HG03039 (cell line): ENCODE measurements around the gene ITGA8.
"Not testable (repeated sequence)": the region's sequence is repeated elsewhere in the genome, so short reads cannot be mapped to it uniquely, and the experiment has no call there.

ENCODE experiments used
- ATAC-seq: cut with Tn5 transposase; IDR thresholded peaks from one replicate; pipeline ENCODE4 v1.9.1; 2021; ENCODE audit warnings: mild to moderate bottlenecking, moderate library complexity; ENCODE audit not compliant: unreplicated experiment

The ITGA8 gene

DNA sequence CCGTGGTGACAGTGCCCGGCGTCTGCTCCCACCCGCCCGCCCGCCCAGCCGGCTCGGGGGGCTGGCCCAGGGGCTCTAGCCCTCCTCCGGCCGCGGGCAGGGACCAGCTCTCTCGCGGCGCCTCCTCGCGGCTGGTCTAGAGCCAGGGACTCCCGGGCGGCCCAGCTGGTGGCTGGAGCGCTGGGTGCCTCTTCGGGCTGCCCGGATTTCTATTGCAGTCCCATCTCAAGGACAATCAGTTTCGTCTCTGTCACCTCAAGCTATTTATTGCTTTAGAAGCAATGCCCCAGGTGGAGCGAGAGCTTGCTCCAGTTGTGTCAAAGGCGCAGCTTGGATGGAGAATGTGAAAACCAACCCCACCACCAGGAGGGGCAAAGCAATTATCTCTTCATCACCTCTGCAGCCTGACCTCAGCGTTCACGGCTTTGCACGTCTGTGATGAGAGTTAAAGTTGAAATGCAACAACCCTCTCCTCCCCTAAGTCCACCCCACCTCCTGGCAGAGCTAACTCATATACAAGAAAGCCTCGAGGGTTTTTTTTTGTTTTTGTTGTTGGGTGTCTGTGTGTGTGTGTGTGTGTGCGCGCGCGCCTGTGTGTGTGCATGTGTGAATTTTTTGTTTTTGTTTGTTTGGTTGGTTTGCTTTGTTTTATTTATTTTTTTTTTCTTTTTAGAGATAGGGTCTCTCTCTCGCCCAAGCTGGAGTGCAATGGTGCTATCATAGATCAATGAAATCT lies at the start of gene ITGA8:
Gene ITGA8, minus strand, starts transcription at position 24 of the 736 bp plus-strand sequence. CDS start 151 bp downstream, outside the sequence.
- no peak for ATAC-seq

DNA sequence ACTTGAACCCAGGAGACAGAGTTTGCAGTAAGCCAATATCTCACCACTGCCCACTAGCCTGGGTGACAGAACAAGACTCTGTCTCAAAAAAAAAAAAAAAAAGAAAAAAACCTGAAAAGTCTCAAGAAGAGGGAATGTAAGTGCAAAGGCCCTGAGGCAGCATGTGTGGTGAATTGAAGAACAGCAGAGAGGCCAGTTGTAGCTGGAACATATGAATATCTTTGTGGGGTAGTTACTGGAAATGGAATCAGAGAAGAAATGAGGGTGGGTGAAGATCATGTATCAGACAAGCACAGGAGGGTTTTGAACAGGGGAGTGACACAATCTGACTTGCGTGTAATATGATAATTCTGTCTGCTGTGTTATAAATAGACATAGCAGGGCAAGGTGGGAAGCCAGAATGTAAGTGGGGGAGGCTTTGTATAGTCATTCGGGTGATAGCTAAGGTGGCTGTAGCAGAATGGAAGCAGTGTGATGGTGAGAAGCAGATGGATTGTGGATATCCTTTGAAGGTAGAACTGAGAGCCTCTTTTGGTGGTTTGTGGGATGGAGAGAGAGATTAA lies 45.3 kb upstream of the ITGA8 start:
- no peak for ATAC-seq

DNA sequence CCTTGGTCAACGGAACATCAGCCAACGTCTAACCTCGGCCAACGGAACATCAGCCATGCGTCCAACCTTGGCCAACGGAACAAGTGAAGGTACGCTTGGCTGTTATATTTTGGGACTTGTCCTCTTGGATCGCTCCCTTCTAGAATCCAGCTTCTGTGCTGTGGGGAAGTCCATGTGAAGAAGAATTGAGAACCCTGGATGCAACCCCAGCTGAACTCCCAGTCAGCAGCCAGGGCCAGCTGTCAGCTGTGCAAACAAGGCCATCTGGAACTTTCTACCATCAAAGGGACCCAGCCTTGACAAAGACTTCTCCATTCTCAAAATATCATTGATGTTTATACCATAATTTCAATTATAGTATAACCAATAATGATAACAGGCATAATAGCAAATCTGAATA lies 43.3 kb upstream of the ITGA8 start:
- ATAC-seq = no peak

DNA sequence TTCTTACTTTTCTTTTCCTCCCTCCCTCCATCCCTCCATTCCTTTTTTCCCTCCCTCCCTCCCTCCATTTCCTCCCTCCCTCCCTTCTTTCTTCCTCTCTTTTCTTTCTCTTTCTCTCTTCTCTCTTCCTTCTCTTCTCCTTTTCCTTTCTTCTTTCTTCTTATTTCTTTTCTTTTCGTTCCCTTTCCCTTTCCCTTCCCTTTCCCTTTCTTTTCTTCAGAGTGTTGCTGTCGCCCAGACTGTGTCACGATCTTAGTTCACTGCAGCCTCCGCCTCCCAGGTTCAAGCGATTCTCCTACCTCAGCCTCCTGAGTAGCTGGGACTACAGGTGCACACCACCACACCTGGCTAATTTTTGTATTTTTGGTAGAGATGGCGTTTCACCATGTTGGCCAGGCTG lies 42.5 kb upstream of the ITGA8 start:
- not testable (repeated sequence) for ATAC-seq

DNA sequence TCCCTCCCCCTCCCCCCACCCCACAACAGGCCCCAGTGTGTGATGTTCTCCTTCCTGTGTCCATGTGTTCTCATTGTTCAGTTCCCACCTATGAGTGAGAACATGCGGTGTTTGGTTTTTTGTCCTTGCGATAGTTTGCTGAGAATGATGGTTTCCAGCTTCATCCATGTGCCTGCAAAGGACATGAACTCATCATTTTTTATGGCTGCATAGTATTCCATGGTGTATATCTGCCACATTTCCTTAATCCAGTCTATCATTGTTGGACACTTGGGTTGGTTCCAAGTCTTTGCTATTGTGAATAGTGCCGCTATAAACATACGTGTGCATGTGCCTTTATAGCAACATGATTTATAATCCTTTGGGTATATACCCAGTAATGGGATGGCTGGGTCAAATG lies 41.5 kb upstream of the ITGA8 start:
- not testable (repeated sequence) for ATAC-seq

DNA sequence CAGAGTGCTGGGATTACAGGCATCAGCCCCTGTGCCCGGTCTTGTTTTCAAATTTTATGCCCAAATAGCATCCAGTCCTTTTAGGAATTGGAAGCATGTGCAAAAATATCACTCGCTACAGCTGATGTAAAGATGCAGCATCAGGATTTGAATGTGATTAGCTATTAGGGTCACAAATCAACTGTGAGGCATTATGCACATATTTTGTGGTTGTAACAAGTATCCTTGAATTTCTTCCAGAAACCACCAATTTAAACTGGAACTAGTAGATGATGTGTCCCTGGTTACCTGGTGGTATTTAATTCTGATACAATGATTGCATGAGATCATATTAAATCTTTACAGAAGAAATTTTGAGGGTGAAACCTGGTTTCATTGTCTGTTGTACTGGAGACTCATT lies 41.0 kb upstream of the ITGA8 start:
- no peak for ATAC-seq

DNA sequence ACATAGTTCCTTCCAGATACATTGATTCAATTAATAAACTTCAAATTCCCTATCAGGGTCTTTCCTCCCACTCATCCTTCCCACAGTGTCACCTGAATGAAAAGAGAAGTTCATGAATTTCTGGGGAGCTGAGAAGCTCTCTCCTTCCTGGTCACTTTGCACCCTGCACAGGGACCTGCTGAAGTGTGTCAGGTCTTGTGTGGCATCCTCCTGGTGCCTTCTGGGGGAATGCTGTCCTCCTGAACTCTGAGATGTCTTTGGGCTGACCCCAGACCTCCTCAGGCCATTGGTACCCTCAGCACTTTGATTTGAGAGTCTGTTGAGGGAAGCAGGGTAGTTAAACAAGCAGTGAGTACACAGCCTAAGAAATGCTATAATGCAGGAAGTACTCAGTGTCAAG lies 39.5 kb upstream of the ITGA8 start:
- ATAC-seq = no peak

DNA sequence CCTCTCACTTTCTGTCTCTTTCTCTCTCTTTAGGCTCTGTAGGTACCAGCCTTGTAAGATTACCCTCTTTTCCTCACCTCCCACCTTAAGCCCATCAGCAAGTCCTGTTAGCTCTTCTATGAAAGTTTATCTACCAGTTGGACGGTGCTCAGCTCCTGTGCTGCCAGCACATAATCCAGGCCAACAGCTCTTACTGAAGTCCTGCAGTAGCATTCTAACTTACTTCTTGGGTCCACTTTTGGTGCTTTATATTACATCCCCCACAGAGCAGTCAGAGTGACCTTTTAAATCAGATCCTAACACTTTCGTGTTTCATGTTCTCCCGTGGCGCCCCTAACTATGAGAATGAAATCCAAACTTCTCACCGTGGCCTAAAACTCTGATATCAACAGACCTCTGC lies 38.9 kb upstream of the ITGA8 start:
- ATAC-seq = no peak

DNA sequence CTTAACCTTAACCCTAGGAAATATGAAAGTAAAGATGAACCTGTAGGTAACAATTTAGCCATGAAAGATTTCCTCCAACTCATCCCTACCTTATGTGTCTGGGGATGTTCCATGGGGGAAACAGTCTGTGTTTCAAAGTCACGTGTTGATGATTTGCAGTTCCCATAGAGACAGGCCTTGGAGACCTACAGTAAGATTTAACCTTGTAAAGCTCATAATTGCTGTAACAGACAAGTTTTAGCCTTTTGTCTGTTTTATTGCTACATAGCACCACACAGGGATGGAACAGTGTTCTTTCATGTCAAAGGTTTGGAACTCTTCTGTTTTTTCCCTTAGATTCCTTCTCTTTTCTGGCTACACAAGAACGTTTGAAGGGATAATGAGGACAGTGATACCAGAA lies 35.2 kb upstream of the ITGA8 start:
- ATAC-seq = no peak

DNA sequence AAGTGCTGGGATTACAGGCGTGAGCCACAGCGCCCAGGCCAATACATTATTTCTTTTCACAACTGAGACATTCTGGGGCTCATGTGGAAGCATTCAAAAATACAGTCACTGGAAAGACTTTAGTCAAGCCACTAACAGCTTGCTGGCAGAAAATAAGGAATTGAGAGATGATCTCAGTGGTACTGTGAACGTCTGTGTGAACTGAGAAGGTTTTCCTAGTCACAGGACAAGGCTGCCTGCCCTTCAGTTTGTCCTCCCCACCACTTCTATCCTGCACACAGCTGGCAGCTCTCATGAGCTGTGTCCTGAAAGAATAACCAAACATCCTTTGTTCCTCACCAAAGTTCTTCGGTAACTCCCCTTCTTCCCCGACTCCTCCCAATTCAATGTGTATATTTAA lies 31.3 kb upstream of the ITGA8 start:
- ATAC-seq = no peak

DNA sequence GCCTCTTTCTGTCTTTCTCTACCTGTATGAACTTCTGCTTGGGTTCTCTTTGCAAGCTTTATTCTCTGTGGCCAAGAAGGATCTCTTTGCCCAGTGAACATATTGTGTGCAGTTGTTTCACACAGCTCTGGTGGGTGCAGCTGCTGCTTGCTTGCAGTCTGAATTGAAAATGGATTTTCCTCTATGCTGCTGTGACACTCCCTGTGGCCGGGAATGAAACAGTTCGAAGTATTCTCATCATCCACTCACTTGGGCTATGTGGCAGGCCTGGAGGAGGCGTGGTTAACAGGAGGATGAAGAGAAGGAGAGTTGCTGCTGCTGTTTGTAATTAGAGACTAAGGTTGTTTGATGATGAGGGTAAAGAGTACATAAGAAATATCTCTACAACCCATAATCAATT lies 28.4 kb upstream of the ITGA8 start:
- ATAC-seq = no peak

DNA sequence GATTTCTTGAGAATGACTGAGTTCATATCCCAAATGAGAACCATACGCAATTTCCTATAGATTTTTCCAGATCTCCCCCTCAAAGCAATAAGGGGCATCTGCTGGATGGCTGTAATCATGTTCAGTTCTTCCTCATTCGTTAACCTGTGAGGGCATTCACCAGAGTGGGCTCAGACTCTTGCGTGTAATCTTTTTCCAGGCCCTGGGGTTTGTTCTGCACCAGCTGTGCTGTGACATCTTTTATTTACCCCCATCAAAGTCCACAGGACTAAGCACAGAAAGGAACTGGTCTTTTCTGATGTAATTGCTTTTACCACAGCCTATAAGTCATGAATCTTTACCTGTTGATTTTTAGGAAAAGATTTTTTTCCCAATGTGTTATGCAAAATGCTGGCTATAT lies 27.9 kb upstream of the ITGA8 start:
- no peak for ATAC-seq

DNA sequence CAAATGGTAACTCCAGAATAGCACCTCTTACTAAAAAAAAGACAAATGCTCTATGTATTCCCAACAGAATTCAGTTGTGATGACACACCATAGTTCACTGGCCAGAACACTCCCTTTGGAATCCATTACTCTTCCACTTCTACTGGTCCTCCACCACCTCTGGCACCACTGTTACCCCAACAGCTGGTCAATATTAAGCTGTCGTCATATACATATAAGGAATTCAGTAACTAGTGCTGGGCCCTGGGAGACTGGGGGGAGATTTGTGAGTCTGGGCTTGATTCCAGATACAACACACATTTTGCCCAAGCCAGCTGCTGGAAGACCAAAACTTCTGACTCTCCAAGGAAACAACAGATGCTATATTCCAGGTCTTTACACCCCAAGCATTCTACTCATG lies 26.0 kb upstream of the ITGA8 start:
- ATAC-seq = no peak

DNA sequence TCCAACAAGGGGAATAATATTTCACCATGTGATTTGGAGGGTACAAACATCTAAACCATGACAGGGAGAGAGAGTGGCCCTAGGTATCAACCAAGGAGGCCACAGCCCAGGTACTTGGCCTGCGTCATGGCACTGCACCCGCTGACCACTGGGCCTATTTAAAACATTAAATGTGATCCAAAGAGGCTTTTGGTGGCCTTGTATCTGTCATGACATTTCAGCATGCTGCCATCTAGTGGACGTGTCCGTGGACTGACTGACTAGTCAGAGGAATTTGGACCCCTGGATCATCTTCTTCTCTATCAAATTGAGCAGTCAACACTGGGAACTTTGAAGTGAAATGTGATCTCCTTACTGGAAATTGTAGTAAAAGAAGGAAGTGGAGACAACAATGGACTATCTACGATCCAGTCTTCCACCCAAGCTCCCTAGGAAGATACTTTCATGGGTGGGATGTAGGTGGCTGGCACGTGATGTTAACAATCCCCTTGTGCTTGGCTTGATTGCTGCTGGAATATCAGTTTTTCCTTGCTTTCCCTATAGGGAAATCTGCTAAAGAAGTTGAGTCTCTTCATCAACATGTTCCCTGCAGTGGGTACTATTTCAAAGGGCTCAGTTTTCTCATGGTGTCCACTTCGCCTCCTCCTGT lies 24.6 kb upstream of the ITGA8 start:
- no peak for ATAC-seq

DNA sequence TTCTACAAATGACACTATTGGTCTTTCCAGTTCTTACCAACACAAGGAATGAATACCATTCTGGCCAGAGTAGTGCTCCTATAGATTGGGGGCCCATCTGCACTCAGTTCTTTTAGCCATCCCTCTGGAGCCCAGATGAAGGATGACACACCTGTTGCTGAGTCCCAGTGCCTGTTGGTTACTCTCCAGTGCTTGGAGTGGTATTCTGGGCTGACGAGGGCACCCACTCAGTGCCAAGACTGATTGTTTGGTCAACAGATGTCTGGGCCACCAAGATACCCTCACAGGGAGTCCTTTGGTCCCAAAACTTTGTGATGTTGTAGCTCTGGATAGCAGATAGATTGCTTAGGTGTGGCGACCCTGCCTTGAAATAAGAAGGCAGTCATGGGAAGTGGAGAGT lies 23.7 kb upstream of the ITGA8 start:
- ATAC-seq = no peak

DNA sequence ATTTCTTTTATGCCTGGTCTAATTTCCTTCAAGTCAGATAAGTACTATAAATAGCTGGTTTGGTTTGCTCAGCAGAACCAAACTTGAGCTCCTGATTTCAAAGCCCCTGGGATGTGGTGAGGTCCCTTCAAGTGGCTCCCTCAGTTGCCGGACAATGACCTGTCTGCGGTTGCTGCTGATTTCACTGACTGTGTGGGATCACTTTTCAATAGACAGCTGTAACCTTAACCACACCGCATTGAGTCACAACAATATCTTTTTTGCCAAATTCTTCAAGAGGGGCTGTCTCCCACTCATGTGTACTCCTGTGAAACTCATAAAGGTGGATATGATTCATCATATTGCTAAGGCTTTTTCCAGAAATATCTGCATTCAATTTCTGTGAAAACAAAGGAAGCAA lies 23.1 kb upstream of the ITGA8 start:
- no peak for ATAC-seq

DNA sequence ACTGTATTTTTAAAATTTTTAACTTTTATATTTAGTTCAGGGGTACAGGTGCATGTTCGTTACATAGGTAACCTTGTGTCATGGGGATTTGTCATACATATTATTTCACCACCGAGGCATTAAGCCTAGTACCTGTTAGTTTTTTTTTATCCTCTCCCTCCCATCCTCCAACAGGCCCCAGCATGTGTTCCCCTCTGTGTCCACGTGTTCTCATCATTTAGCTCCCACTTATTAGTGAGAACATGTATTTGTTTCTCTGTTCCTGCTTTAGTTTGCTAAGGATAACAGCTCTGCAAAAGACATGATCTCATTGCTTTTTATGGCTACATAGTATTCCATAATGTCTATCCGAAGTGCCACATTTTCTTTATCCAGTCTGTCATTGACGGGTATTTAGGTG lies 22.4 kb upstream of the ITGA8 start:
- no peak for ATAC-seq

DNA sequence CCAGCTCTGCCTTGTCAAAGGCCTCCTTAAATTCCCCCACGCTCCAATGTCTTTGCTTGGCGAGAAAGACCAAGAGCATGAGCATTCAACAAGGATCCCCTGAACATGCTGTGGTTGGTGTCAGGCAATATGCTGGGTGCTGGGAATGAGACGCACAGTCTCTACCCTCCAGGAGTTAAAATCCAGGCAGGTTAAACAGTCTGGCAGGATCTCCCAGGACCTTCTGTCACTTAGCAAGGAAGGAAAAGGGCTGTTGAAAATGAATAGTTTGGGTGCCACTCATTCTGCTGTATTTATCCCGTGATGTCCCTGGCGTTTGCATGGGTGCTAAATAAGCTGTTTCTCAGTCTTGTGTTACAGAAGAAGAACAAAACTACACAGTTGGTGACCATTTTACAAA lies 21.9 kb upstream of the ITGA8 start:
- no peak for ATAC-seq

DNA sequence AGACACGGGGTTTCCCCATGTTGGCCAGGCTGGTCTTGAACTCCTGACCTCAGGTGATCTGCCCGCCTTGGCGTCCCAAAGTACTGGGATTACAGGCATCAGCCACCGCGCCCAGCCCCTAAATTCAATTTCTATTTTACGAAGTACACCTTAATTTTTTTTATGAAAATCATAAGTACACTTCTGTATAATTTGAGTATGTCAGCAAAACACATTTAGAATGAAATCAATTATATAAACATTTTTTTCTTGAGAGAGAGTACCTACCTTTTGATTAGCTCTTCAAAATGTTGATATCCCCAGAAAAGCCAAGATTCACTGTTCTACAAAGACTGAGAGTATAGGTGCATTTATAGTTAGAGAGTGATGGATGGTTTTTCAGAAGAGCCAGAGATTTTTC lies 20.5 kb upstream of the ITGA8 start:
- no peak for ATAC-seq

DNA sequence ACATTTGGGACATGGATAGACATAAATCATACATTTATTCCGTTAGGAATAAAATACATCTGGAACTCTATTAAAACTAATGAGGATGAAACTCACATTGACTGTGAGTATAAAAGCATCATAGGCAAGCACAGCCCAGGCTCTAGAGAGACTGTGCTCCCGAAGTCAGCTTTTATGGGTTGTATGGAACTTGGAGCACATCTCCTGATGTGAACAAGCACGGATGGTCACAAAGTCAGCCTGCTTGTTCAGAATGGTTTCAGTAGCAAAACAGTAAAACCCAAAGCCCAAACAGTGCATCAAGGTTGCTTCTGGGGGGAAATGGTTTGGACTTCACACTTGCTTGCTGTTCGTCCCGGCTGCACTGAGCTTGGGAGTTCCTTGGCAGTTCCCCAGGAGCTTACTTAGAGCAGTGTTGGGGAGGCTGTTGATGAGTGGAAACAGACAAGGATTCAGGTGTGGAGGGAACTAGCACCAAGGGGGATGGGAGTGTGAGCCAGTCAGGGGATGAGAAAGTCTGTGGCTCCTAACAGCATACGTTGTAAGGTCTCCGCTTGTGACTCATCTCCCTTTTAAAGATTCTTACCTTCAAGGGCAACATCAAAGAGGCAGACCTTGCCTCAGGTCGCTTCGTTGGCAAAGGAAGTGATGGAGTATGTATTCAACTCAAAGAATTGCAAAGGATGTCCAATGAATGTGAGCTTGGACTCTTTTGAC lies 19.7 kb upstream of the ITGA8 start:
- no peak for ATAC-seq

DNA sequence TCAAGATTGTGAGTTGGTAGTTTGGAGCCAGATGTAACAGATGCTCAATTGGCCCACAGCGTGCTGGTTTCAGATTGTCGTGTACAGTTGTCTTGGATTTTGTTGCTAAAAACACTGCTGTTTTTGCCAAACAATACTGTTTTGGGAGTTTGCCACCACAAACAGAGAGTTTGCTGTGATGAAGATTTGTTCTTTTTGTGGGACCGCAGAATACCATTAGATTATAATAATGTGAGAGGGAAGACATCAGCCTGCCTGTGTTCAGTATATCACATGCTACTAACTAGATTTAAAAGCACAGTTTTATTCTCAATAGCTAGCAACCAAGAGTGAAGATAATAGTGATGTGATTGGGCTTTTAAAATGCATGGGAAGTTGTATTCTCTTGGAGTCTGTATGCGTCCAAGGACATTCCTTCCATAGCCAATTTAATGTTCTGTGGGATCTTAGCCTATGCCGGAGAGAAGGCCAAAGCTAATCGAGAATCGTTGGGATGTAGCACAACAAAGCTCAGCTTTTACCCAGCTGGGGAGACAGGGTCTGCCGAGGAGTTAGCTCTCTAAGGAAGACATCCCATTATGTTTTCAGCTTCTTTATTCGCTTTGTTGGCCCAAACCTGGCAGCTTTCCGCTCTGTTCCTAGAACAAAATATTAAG lies 18.7 kb upstream of the ITGA8 start:
- ATAC-seq = no peak
